ENCODE data around the gene DUSP1.

Gene DUSP1

DNA sequence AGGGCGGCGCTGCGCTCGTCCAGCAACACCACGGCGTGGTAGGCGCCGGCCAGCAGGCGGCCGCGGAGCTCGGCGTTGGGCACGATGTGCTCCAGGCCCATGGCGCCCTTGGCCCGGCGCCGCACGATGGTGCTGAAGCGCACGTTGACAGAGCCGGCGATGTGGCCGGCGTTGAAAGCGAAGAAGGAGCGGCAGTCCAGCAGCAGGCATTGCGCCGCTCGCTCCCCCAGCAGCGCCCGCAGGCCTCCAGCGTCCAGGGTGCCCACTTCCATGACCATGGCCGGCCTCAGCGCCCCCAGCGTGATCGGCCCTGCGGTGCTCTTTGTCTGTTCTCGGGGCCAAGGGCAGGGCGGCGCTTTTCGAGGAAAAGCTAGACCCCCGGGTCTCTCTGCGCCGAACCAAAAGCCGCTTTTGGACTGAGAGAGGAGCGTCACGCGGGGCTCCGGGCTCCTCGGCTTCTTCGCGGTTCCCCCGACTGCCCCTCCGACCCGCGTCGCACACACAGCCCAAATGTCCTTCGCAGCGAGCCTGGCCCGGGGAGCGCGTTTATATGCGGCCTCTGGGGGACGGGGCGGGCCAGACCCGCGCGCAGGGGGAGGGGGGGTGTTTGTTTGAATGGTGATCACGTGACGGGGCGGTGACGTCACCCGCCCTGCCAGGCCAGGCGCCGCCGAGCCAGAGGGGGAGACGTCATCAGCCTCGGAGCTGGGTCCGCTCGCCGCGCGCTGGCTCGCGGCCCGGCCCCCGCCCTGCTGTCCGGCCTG is at the start of gene DUSP1:
Gene DUSP1, minus strand, starts transcription at position 521 of the 764 bp plus-strand sequence. Its CDS starts 243 bp downstream, at position 278.
- DNase-seq (ENCODE audit: extremely low read depth, low read depth): no peak
- TF ChIP-seq CTCF (IDR thresholded peaks at IDR 0.05; ENCODE audit: low read depth, low read length, missing control alignments): peak; percentile 41
- peak within 1 kb of the TSS; percentile 80 for H3K4me3 ChIP-seq (replicated peaks; ENCODE audit: low read depth, low read length)

- no peak for DNase-seq (ENCODE audit: extremely low read depth, low read depth)
- no peak overlapping the region for H3K4me3 ChIP-seq (replicated peaks; ENCODE audit: low read depth, low read length)
- TF ChIP-seq CTCF (IDR thresholded peaks at IDR 0.05; ENCODE audit: low read depth, low read length, missing control alignments): no peak
Observed at GRCh38 chr5:172820046-172820767, 49.2 kb upstream of the DUSP1 start.

GRCh38 chr5:172819569-172819968 is 48.6 kb upstream of the DUSP1 start:
- TF ChIP-seq CTCF (IDR thresholded peaks at IDR 0.05; ENCODE audit: low read depth, low read length, missing control alignments): no peak
- H3K4me3 ChIP-seq (replicated peaks; ENCODE audit: low read depth, low read length): no peak overlapping the region
- no peak for DNase-seq (ENCODE audit: extremely low read depth, low read depth)

GRCh38 chr5:172818081-172818480 is 47.1 kb upstream of the DUSP1 start:
- DNase-seq (ENCODE audit: extremely low read depth, low read depth): no peak
- H3K4me3 ChIP-seq (replicated peaks; ENCODE audit: low read depth, low read length): no peak overlapping the region
- no peak for TF ChIP-seq CTCF (IDR thresholded peaks at IDR 0.05; ENCODE audit: low read depth, low read length, missing control alignments)

DNA sequence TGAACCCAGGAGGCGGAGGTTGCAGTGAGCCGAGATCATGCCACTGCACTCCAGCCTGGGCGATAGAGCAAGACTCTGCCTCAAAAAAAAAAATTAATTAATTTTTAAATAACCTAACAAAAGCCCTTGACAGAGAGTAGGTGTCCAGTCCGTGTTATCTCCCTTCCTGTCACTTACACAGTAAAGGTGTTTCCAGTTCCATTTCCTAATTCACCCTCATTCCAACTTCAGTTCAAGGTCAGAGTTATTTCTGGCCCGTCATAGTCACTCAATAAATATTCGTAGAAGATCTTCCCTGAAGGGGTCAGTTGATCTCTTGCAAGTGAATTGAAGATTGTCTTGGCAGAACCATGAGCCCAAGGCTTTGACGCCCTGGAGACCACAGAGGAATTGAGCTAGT is 46.7 kb upstream of the DUSP1 start:
- no peak overlapping the region for H3K4me3 ChIP-seq (replicated peaks; ENCODE audit: low read depth, low read length)
- TF ChIP-seq CTCF (IDR thresholded peaks at IDR 0.05; ENCODE audit: low read depth, low read length, missing control alignments): no peak
- no peak for DNase-seq (ENCODE audit: extremely low read depth, low read depth)

DNA sequence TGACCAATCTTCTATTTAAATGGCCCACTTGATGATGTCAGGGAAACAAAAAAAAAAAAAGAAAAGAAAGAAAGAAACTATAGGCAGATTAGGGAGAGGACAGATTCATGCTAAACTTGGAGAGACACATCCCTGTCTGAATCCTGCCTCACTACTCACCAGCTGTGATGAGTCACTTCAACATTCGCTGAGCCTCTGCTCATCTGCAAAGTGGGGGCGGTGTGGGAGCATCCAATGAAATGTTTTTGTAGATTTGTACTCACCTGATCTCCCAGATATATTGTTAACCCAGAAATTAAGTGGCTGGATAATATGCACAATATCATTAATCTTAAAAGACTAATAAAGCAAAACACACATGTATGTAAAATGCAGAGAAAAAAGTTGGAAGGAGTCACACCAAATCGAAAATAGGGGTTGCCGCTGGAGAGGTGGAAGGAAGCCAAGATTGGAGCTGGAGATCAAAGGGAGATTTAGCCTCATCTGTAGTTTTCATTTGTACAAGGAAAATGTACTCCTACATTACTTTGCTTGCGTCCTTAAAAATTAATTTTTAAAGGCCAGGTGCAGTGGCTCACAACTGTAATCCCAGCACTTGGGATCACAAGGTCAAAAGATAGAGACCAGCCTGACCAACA is 46.0 kb upstream of the DUSP1 start:
- no peak for TF ChIP-seq CTCF (IDR thresholded peaks at IDR 0.05; ENCODE audit: low read depth, low read length, missing control alignments)
- no peak overlapping the region for H3K4me3 ChIP-seq (replicated peaks; ENCODE audit: low read depth, low read length)
- DNase-seq (ENCODE audit: extremely low read depth, low read depth): peak; percentile 41

Measured in HFF-Myc (cell line).